ENCODE measurements around the gene ARRDC2. TPM values are rescaled to one million over a fixed set of nuclear protein-coding genes. Genes with fewer than 3 reads are reported as not detected.

The ARRDC2 gene
- total RNA-seq = 6.6 and 12.8 TPM in 2 replicates

DNA sequence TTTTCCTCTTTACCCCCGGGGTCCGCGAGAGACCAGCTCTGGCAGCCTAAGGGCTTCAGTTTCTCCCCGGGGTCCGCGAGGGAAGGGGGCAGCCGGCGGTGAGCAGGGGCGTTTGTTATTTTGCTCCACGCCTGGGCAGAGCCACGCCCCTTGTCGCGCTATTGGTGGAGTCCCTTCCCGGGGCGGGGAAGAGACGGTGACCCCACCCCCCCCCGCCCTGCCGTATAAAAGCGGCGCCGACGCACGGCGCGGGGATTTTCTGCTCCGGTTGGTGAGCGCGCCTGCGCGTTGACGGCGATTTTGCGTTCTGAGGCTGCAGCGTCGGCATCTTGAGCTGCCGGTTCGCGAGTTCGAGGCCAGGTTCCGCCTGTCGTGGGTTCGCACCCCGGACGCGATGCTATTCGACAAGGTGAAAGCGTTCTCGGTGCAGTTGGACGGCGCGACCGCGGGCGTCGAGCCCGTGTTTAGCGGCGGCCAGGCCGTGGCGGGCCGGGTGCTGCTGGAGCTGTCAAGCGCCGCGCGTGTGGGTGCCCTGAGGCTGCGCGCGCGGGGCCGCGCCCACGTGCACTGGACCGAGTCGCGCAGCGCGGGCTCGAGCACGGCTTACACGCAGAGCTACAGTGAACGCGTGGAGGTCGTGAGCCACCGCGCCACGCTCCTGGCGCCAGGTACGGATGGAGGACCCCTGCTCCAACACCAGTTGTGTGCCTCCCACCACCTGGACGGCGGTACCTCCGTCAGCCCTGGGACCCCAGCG lies at the start of gene ARRDC2:
Gene ARRDC2, plus strand, starts transcription at position 254 of the 757 bp plus-strand sequence. Its CDS starts 141 bp downstream, at position 395.

DNA sequence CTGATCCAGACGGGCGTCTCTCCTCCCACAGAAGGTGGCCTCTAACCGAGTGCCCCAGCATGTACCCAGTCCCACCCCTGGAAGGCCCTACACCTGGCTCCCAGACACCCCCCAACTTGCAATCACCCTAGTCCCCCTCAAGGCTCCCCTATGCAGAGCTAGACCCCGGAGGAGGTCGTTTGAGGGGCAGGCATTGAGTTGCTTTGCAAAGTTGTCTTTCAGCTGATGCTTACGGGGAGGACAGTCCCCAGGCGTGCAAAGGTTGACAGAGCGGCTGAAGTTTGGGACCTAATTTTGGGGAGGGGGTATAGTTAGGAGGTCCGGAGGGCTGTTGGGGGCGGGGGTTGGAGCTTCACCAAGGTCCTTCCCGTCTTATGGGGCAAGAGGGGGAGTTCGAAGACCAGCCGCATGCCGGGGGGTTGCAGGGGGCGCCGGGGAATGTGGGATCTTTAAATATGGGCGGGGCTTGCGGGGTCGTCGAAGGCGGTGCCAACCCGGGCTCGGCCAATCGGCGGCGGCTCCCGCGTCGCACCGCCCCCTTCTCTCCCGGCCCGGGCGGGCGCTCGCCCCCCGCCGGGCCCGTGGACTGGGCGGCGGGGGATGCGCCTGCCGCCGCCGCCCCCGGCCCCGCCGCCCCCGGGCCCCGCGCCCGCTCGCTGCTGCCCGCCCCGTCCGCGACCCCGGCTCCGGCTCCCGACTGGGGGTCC lies 41.3 kb upstream of the ARRDC2 start, which contains the start of gene KCNN1:
Gene KCNN1, plus strand, starts transcription at position 558 of the 707 bp plus-strand sequence. CDS start 6,782 bp downstream, outside the sequence.

Other genes starting within 250 kb of the ARRDC2 start
- 4.8 and 12.1 TPM in 2 replicates for gene B3GNT3, start 213.0 kb upstream of the ARRDC2 start, total RNA-seq
- not detected in 2 replicates for gene INSL3, start 186.7 kb upstream of the ARRDC2 start, total RNA-seq
- 0.43 and 1.4 TPM in 2 replicates for gene JAK3, start 160.2 kb upstream of the ARRDC2 start, total RNA-seq
- gene RPL18A, start 148.3 kb upstream of the ARRDC2 start, total RNA-seq = 1,385 and 2,595 TPM in 2 replicates
- gene SLC5A5, start 136.2 kb upstream of the ARRDC2 start, total RNA-seq = 0.21 and 0.24 TPM in 2 replicates
- gene CCDC124, start 75.2 kb upstream of the ARRDC2 start, total RNA-seq = 19.6 and 25.5 TPM in 2 replicates
- not detected in 2 replicates for gene KCNN1, start 41.1 kb upstream of the ARRDC2 start, total RNA-seq
- under 0.01 TPM in 1 of 2 replicates, not detected in the other for gene IL12RB1, start 78.8 kb downstream of the ARRDC2 start, total RNA-seq
- 1.1 and 1.2 TPM in 2 replicates for gene MAST3, start 89.6 kb downstream of the ARRDC2 start, total RNA-seq
- 13.3 and 23.4 TPM in 2 replicates for gene PIK3R2, start 145.0 kb downstream of the ARRDC2 start, total RNA-seq
- 24.5 and 39.5 TPM in 2 replicates for gene IFI30, start 165.6 kb downstream of the ARRDC2 start, total RNA-seq
- gene MPV17L2, start 185.0 kb downstream of the ARRDC2 start, total RNA-seq = 11.1 and 23.0 TPM in 2 replicates
- 0.43 TPM in 1 of 2 replicates, not detected in the other for gene RAB3A, start 195.9 kb downstream of the ARRDC2 start, total RNA-seq
- gene PDE4C, start 218.3 kb downstream of the ARRDC2 start, total RNA-seq = 0.43 TPM in 1 of 2 replicates, not detected in the other